Measurements from ENCODE around the gene RFTN1.

GRCh38 chr3:16476636-16477035, 36.9 kb downstream of the RFTN1 start:
- TF ChIP-seq CTCF (IDR thresholded peaks at IDR 0.05) (no peak), POLR2A (IDR thresholded peaks at IDR 0.05) (no peak)
